HL-60/S4 (cell line): ENCODE data around the gene KRT38.
"Not testable (repeated sequence)": the region's sequence is repeated elsewhere in the genome, so short reads cannot be mapped to it uniquely, and the experiment has no call there.

Source experiments
- in situ Hi-C: fragments of 300-500 bp; cut with MboI; formaldehyde crosslinking; loops from 2 replicates; pipeline ENCODE4 v1.14.3; 2022; ENCODE audit warnings: low sequenced_read_pairs

The KRT38 gene

DNA sequence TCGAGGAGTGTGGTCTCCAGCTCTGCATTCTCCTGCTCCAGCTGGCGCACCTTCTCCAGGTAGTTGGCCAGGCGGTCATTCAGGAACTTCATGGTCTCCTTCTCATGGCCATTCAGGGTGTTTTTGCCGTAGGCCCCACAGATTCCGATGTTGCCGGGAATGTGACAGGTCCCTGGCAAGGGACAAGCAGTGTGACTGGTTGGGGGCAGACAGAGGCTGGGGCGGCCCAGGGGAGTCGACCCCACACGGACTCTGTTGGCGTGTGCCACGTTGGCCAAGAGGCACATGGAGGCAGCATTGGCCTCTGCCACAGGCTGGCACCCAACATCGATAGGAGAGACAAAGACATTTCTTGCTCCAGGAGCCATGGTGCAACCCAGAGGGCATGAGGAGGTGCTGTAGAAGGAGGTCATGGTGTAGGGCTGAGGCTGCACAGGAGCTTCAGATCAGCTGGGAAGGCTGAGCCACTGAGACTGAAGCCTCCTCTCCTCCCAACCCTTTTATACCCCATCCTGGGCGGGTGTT lies 16.6 kb downstream of the KRT38 start, which contains the start of gene KRT37:
KRT37 (minus strand) TSS at position 475 of the 525 bp plus-strand sequence; CDS start at position 413, 62 bp downstream.
- in situ Hi-C loops = no loop called here

DNA sequence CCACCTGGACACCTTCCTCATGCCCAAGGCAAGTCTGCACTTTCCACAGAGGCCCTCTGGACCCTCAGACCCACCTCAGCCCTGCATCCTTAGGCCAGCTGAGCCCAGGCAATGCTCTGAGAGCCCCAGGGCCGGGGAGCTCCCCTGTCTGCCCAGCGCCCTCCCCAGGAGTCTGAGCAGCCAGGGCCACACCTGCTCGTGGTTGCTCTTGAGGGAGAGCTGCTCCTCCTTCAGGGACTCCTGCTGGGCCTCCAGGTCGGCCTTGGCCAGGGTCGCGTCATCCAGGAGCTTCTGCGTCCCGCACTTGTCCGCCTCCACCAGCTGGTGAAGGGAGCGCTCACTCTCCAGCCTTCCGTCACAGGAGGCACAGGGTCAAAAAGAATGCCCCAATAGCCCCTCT lies 18.2 kb downstream of the KRT38 start:
- in situ Hi-C loops = not testable (repeated sequence)

DNA sequence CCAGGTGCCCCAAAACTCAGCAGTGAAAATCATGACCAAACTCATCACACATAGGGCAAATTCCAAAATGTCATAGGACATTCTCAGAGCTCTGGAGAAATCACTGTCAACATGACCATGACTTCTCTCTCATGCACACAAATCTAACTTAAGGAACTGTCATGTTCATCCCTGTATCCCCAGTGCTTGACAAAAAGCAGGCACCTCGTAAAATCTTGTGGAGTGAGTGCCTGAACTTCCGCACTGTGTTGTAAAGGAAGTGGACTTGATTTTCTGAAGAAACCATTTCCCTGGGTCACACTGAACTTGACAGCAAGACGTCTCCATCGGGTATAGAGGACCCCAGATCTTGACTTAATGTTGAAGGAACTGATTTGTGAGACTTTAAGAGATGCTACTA lies 19.2 kb downstream of the KRT38 start:
- in situ Hi-C loops = no loop called here

DNA sequence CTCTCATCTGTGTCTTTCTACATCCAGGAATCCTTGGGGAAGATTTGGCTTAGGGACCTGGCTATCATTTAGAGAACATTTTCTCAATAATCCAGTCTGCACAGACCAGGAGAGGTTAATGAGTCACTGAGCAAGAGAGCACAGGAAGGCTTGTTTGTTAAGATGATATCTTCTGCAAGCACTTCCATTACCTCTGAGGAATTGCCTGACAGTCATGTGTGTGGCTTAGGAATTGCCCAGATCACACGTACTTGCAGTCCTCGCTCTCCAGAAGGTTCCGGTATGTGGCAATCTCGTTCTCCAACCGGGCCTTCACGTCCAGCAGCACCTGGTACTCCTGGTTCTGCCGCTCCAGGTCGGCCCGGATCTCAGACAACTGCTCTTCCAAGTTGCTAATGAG lies 19.7 kb downstream of the KRT38 start:
- in situ Hi-C loops = no loop called here

DNA sequence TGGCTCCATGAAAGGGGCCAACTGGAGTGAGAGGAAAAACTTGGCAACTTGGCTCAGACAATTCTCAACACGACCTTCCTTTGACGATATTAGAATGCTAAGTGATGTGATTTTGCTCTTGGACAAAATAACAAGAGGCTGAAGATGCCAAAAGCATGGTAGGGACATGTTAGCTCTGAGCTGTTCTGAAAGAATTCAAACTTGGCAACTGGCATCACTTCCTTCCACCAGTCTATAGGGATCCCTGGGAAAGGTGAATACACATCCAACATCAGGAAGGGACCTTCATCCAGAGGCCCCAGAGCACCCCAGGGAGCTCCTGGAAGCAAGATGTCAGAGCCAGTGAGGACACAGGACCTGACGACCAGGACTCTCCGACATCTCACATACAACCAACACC lies 20.6 kb downstream of the KRT38 start:
- in situ Hi-C loops = no loop called here

DNA sequence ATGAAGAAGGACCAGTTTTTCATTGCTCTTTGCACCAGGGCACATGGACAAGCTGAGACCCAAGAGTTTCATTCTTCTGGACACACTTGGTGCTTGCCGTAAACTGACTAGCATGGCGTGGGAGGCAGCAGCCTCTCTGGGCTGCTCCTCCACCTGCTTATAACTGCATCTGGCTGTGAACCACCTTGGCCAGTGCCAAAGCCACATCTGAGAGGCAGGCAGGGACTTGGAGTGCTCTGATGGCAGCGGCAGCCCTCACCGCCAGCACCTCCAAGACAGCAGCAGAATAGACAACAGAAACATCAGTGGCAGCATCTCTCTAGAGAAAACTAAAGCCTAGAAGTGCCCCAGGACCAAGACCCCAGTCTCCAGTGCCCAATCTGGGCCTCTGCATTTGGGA lies 21.1 kb downstream of the KRT38 start:
- in situ Hi-C loops = no loop called here

DNA sequence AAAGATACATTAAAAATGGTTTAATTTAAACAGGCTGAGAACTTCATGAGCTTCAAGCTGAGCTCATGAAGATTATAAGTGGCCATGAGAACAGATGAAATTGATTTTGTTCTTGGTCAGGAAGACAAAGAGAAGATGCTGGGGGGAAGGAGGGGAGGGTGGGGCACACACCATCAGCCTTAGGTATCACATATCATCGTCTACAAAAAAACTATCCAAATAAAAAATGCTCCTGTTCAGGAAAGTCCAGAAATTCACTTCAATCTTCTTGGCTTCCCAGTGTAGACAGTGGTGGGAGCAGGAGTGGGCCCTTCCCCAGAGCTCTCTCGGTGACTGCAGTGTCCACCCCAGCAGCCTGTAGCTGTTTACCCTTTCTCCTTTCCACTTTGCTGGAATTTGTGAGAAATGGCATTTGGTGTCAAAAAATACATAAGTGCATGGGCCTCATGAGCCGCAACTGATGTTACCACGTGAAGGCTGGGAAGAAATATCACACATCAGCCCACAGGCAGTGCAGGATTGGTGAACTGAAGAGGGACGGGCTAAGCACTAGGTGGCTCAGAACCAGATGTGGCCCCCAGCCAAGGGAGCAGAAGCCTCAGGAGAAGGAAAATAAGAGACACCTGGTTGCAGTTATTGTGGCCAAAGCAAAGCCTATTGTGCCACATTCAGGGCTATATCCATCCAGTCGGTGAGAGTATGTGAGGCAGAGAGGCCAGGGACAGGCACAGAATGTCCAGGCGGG lies 22.5 kb downstream of the KRT38 start:
- in situ Hi-C loops = no loop called here

DNA sequence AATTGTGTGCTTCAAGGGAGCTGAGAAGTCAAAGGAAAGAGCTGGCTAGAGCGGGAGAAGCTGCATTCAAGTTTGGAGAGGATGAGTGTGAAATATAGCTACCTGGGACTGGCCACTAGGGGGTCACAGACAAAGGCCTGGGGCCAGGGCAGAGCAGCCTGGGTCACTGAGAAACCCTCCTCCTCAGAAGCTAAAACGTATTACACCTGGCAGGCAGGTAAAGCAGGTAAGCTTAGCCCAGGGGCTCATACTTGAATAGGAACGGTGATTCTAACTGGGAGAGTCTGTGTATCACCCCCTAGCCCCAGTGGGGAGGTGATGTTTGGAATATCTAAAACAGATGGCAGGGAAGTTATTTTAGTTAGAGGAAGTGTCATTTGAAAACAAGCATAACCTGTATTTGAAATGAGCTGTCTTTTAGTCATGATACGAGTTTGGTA lies 23.2 kb downstream of the KRT38 start:
- in situ Hi-C loops = no loop called here

DNA sequence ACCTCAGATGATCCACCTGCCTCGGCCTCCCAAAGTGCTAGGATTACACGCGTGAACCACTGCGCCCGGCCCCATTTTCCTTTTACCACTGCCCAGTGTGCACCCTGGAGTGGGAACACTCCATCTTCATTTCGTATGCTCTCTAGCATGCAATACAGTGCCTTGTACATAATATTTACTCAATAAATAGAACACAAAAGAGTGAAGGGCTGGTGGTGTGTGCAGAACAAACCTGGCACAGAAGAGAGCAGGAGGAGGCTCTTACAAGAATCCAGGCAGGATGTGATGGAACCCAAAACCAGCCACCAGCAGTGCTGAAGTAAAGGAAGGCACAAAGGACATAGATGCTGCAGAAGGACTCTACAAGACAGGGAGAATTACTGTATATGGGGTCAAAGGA lies 23.7 kb downstream of the KRT38 start:
- in situ Hi-C loops = no loop called here

DNA sequence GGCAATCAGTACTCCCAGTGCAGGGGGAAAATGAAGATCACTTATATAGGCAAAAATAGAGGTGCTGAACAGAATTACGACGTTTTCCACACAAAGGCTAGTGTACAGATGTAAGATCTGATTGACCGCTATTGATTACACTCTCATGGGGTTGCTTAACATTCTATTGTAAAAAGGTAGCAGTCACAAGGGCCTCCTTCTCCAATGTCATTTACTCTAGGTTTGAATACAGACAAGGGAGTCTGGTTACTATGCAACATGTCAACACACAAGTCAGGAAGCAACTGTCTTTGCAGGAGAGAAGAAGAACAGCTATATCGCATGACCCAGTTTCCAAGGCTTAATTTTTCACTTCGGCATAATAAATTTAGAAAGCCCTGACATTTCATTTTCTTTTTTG lies 24.3 kb downstream of the KRT38 start:
- in situ Hi-C loops = no loop called here

DNA sequence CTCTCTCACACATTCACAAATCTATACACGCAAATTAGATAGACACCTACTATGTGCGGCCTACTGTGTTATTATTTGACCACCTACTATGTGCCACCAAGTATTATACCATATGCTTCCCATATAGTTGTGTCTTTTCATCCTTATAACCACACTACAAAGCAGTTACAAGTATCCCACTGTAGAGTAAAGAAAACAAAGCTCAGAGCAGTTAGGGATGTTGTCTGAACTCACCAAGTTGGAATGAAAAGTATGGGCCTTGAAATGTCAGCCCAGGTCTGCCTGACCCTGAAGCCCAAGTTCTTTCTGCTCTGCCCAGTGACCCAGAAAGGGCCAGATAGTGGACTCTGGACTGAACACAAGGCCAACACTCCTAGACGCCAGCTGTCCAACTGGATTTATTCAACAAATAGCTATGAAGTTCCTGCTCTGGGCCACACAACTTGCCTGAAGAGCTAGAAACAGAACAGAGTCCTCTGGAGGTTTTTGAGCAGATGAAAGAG lies 24.9 kb downstream of the KRT38 start:
- in situ Hi-C loops = no loop called here

DNA sequence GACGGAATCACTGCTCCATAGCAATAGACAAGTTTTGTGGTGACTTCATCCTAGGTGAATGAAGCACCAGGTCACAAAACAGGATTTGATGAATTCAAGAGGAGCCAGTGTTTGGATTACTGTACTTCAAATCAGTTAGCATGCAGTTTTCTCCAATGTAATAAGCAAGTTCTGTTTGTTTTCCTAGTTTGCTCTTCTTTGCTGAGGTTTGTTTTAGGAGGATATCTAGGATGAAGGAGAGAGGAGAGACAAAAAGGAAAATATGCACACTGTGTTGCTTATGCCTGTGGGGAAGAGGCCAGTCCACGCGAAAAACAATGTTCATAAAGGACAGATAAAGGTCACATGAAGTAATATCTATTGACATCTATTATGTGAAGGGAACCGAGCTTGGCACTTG lies 25.4 kb downstream of the KRT38 start:
- in situ Hi-C loops = no loop called here

DNA sequence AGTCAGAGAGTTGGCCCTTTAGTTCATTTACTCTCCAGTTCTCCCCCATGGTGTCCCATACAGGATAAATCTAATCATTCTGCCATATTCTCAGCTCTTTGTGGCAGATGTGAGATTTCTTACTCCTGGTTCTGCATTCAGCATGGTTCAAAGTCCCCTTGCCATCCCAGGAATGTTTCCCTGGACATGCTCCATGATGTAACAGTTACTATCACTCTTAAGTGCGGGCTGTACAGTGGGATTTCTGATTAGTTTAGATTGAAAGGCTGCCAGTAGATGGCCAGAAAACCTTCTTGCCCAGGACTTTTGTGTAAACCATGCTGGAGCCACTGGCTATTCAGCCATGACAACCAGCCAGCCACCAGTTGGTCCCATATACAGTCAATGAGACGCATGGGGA lies 26.8 kb downstream of the KRT38 start:
- in situ Hi-C loops = no loop called here

DNA sequence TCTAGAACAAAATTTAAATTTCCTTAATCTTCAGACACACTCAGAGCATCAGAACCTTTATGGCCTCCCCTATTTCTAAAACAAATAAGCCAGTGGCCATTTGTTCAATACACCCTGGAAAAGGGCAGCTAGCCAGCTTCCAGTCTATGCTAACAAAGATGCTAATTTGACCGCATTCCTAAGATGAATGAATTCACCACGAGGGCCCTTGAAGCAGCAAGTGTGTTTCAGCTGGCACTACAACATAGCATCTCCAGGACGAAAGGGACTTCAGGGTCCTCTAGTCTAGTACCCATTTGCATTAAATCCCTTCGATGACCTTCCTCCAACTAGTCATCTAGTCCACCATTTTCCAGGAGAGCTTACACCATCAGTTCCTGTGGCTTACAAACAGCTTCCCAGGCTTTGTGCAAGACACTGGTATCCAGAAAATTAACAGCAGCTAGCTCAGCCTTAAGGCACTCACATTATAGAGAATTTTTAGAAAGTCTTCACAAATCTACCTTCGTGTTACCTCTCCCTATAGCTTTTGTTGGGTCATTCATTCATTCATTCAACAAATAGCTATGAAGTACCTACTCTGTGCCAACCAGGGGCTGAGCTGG lies 27.3 kb downstream of the KRT38 start:
- in situ Hi-C loops = no loop called here

DNA sequence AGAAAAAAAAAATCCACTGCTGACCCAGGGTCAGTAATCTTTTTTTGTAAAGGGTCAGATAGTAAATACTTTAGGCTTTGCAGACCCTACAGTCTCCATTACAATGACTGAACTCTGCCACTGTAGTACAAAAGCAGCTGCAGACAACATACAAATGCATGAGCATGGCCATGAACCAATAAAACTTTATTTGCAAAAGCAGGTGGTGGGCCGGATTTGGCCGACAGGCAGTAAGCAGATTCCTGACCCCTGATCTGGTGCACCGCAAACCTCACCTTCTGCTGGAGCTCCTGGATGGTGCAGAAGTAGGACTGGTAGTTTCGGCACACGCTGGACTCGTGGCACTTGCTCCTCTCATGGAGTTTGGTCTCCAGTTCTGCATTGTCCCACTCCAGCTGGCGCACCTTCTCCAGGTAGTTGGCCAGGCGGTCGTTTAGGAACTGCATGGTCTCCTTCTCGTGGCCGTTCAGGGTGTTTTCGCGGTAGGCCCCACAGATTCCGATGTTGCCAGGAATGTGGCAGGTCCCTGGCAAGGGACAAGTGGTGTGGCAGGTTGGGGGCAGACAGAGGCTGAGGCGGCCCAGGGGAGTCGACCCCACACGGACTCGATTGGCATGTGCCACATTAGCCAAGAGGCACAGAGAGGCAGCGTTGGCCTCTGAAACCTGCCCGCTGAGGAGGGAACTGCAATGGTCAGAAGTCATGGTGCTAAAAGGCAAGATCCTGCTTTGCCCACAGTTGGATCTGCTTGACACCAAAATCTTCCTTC lies 29.5 kb downstream of the KRT38 start:
- in situ Hi-C loops = no loop called here

DNA sequence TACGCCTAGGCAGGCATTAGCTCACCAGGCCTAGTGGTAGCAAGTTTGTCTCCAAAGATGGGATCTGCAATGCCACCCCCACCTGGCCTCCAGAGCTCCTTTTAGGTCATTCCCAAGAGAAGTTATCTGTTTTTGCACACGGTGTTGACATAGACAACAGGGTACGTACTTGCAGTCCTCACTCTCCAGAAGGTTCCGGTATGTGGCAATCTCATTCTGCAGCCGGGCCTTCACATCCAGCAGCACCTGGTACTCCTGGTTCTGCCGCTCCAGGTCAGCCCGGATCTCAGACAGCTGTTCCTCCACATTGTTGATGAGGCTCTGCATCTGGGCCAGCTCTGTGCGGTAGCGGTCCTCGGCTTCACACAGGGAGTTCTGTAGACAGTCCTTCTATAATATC lies 33.6 kb downstream of the KRT38 start:
- in situ Hi-C loops = no loop called here

DNA sequence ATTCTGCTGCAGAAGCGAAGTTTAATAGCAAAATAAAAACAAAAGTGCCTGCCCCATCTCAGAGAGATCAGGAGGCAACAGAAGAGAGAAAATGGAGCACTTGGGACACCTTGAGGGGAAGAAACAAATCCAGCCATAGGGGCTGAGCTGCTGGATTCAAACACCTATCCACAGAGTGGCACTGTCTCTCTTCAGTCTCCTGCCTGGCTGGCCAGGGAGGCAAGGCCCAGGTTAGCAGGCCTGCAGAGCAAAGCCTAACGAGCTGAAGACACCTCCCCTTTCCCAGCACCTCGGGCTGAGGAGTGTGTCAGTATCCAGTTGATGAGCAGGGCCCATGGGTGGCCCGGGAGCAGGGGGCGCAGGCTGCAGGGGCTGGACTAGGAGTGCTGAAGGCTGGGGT lies 34.6 kb downstream of the KRT38 start:
- in situ Hi-C loops = no loop called here

DNA sequence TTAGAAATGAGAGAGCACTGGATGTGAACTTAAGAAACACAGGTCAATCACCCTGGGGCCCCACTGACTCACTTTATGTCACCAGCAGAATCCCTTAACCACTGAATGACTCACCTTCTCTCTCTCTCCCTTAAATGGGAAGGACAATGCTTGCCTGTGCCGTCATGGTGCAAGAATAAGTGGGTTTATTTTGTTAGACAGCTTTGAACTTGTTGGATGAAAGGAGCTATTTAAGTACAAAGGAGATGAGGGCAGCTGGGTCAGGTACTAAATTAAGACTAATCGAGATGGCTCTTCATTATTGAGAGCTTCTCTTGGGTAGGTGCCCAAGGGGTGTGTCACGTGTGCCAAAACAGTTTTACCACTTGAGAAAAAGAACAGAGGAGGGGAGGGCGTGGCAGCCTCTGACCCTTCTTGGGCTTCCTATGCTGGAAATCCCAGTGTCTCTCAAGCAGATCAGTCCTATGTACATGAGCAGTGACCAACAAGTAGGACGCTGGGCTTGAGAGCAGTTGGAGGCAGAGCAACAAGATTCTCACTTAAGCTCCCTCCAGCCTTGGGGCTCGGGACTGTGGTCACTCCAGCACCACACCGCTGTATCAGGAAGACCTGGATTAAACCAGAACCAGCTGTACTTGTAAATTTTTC lies 36.6 kb downstream of the KRT38 start:
- in situ Hi-C loops = no loop called here

DNA sequence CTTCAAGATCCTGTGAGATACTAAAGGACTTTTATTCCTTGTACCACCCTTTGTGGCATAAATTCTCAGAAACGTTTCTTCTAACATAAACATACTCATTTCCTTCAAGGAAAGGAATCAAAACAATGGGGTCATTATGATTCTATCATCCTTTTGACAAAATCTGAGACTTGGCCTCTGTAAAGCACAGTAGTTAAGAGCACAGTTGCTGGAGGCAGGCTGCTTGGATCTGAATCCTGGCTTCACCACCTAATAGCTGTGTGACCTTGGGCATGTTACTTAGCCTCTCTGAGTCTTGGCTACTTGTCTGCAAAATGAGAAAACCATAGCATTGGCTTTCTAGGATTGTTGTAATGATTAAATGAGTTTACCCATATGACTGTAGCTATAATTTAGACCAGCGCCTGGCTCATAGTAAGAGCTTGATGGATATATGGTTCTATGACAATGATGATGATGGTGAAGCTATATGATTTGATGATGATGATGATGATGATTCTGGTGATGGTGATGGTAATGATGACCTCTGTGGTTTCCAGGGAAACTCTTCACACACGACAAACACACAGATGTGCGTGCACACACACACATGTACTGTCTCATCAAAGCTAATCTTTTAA lies 37.3 kb downstream of the KRT38 start:
- in situ Hi-C loops = no loop called here

DNA sequence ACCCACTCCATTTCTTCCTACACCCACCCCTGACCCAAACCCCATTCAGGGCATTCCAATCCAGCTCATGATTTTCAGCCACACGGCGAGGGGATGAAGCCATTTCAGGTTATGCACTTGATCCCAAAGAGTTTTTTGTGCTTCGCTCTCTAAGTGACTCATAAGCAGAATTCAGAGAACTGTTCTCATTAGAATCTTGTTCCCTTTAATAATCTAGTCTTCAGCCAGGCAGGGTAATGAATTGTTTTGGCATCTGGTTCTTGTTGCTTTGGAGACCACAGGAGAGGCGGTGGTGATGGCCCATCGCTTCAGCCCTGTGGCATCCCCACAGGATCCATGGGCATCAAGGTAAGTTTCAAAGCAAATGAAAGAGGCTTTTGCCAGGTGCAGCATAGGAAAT lies 38.6 kb downstream of the KRT38 start:
- in situ Hi-C loops = no loop called here
